Measurements from ENCODE around the gene CCDC40. TPM values are rescaled to one million over a fixed set of nuclear protein-coding genes. Genes with fewer than 3 reads are reported as not detected.
A peak's percentile ranks its signal among the peaks of the same experiment; 100 is the strongest.

CCDC40 gene
- total RNA-seq, 1 donor = 8.3 TPM

GRCh38 chr17:80005360-80006338, 30.8 kb upstream of the CCDC40 start:
- no peak overlapping the region for H3K27ac ChIP-seq (ENCODE audit: low read depth, low read length)
- peaks cover 40% of the 10 kb centered on the region for H4K20me1 ChIP-seq (ENCODE audit: insufficient read depth, low read length)
- TF ChIP-seq CTCF (IDR thresholded peaks at IDR 0.05; ENCODE audit: extremely low read depth, low read depth, low read length) = peak; percentile 86
- no peaks in the 10 kb centered on the region for H3K9me3 ChIP-seq (ENCODE audit: low read depth, low read length)
- DNase-seq (ENCODE audit: insufficient read length, low spot score, missing footprints) = peak; percentile 99
- H3K4me1 ChIP-seq (ENCODE audit: insufficient read depth, low read length) = peaks cover 4% of the 10 kb centered on the region
- no peak overlapping the region for H2AFZ ChIP-seq (ENCODE audit: low read length)
- H3K4me2 ChIP-seq (ENCODE audit: insufficient read depth, low read length) = peak overlapping the region; percentile 26
- H3K36me3 ChIP-seq (ENCODE audit: insufficient read depth, low read length) = no peaks in the 10 kb centered on the region
- H3K27me3 ChIP-seq (ENCODE audit: insufficient read depth, low read length) = no peaks in the 10 kb centered on the region
- no peaks in the 10 kb centered on the region for H3K79me2 ChIP-seq (ENCODE audit: insufficient read depth, low read length)
- H3K4me3 ChIP-seq (ENCODE audit: insufficient read depth, low read length) = no peak overlapping the region

- peaks cover 4% of the 10 kb centered on the region for H3K4me1 ChIP-seq (ENCODE audit: insufficient read depth, low read length)
- H3K27ac ChIP-seq (ENCODE audit: low read depth, low read length) = no peak overlapping the region
- no peaks in the 10 kb centered on the region for H3K79me2 ChIP-seq (ENCODE audit: insufficient read depth, low read length)
- H4K20me1 ChIP-seq (ENCODE audit: insufficient read depth, low read length) = peaks cover 40% of the 10 kb centered on the region
- H2AFZ ChIP-seq (ENCODE audit: low read length) = no peak overlapping the region
- no peak overlapping the region for H3K4me3 ChIP-seq (ENCODE audit: insufficient read depth, low read length)
- no peaks in the 10 kb centered on the region for H3K9me3 ChIP-seq (ENCODE audit: low read depth, low read length)
- peak; percentile 45 for DNase-seq (ENCODE audit: insufficient read length, low spot score, missing footprints)
- no peak overlapping the region for H3K4me2 ChIP-seq (ENCODE audit: insufficient read depth, low read length)
- no peaks in the 10 kb centered on the region for H3K27me3 ChIP-seq (ENCODE audit: insufficient read depth, low read length)
- TF ChIP-seq CTCF (IDR thresholded peaks at IDR 0.05; ENCODE audit: extremely low read depth, low read depth, low read length) = no peak
- H3K36me3 ChIP-seq (ENCODE audit: insufficient read depth, low read length) = no peaks in the 10 kb centered on the region
Measured at GRCh38 chr17:80006339-80006720, 30.1 kb upstream of the CCDC40 start.

- no peak overlapping the region for H3K4me3 ChIP-seq (ENCODE audit: insufficient read depth, low read length)
- no peak for TF ChIP-seq CTCF (IDR thresholded peaks at IDR 0.05; ENCODE audit: extremely low read depth, low read depth, low read length)
- no peaks in the 10 kb centered on the region for H3K36me3 ChIP-seq (ENCODE audit: insufficient read depth, low read length)
- no peaks in the 10 kb centered on the region for H3K9me3 ChIP-seq (ENCODE audit: low read depth, low read length)
- H4K20me1 ChIP-seq (ENCODE audit: insufficient read depth, low read length) = peaks cover 39% of the 10 kb centered on the region
- peaks cover 4% of the 10 kb centered on the region for H3K4me1 ChIP-seq (ENCODE audit: insufficient read depth, low read length)
- DNase-seq (ENCODE audit: insufficient read length, low spot score, missing footprints) = peak; percentile 59
- no peak overlapping the region for H2AFZ ChIP-seq (ENCODE audit: low read length)
- no peak overlapping the region for H3K4me2 ChIP-seq (ENCODE audit: insufficient read depth, low read length)
- H3K27me3 ChIP-seq (ENCODE audit: insufficient read depth, low read length) = no peaks in the 10 kb centered on the region
- no peak overlapping the region for H3K27ac ChIP-seq (ENCODE audit: low read depth, low read length)
- no peaks in the 10 kb centered on the region for H3K79me2 ChIP-seq (ENCODE audit: insufficient read depth, low read length)
Measured at GRCh38 chr17:80006811-80007752, 29.4 kb upstream of the CCDC40 start.
